Gastrocnemius medialis (tissue), 4 donors: ENCODE measurements around the gene SCARB1.

Experiments used
- POLR2A ChIP-seq, 2 donors: fragments of 450-650 bp; IDR thresholded peaks; one replicate each; pipeline ENCODE4 v1.6.1; 2017; ENCODE audit warnings: antibody characterized with exemption in 2 of 2, mild to moderate bottlenecking in 2 of 2, moderate library complexity in 2 of 2
- TF ChIP-seq, protein P1 (sequence below), 5 experiments: fragments of 450-650 bp in 3 of 5; fragments of 200-600 bp in 2 of 5; sonication (generic) in 2 of 5; IDR thresholded peaks in 4 of 5; conservative IDR thresholded peaks in 1 of 5; 1 replicate in 4 of 5; 2 replicates in 1 of 5; pipeline ENCODE4 v1.5.1; 2016 to 2019; ENCODE audit warnings: antibody characterized with exemption in 5 of 5, mild to moderate bottlenecking in 3 of 5, moderate library complexity in 3 of 5

DNA sequence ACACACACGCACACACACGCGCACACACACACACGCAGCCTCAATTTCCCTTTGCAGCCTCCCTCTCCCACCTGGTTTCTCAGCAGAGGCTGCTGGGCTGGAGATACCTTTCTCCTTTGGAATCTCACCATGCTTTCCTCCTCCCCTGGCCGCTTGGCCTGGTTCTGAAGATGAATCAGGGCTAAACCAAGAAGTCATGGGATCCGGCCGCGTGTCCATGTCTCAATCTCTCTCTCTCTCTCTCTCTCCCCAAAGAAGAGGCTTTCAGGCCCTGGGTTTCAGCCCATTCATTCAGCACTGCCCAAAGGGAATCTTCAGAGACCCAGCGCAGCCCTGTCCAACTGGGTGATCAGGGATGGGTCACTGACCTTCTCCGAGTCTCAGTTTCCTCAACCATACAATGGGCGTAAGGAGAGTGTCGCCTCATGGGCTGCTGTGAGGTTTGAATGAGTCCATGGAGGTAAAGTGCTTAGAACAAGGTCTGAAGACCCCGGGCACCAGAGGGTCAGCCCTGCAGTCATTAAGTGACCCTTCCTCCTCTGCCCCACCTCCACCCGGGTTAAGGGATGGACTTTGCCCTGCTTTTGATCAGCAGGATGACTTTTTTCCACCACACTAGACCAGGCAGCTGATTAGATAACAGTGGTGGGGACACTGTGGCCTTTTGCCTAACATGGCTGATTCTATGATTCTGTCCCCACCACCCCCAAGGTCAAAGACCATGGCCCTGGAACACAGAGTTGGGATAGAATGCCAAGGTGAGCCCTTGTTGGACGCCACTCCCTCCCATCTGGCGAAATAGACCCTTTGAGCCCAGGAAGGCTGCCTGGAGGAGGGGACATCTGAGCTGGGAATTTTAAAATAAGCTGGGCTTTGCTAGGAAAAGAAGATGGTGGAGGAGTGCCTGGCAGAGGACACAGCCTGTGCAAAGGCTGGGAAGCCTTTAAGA is 42.1 kb downstream of the SCARB1 start:
- TF ChIP-seq, protein P1, sequence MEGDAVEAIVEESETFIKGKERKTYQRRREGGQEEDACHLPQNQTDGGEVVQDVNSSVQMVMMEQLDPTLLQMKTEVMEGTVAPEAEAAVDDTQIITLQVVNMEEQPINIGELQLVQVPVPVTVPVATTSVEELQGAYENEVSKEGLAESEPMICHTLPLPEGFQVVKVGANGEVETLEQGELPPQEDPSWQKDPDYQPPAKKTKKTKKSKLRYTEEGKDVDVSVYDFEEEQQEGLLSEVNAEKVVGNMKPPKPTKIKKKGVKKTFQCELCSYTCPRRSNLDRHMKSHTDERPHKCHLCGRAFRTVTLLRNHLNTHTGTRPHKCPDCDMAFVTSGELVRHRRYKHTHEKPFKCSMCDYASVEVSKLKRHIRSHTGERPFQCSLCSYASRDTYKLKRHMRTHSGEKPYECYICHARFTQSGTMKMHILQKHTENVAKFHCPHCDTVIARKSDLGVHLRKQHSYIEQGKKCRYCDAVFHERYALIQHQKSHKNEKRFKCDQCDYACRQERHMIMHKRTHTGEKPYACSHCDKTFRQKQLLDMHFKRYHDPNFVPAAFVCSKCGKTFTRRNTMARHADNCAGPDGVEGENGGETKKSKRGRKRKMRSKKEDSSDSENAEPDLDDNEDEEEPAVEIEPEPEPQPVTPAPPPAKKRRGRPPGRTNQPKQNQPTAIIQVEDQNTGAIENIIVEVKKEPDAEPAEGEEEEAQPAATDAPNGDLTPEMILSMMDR (IDR thresholded peaks at IDR 0.05 in 4 of 5, conservative IDR thresholded peaks at IDR 0.05 in 1 of 5) = no peak
- no peak for TF ChIP-seq POLR2A (IDR thresholded peaks at IDR 0.05)
